ENCODE measurements around the gene EPS8. TPM values are rescaled to one million over a fixed set of nuclear protein-coding genes. Genes with fewer than 3 reads are reported as not detected.

The EPS8 gene
- total and polyA plus RNA-seq, 2 donors (not counting 1 experiment from before 2014, with no cell fraction given) = 0.76 to 0.96 TPM

GRCh38 chr12:15712823-15713660 lies 76.1 kb downstream of the EPS8 start:
- H3K27ac ChIP-seq (ENCODE audit: low read length in 2 of 2) = no peak overlapping the region
- no peaks in the 10 kb centered on the region for H3K27me3 ChIP-seq (replicated peaks in 1 of 4; ENCODE audit: control extremely low read depth in 1 of 4, control insufficient read depth in 3 of 4, insufficient read depth in 4 of 4, low read length in 3 of 4)
- CTCF ChIA-PET = no interaction called here
- H3K9ac ChIP-seq (ENCODE audit: low read length) = no peak overlapping the region
- H3K4me3 ChIP-seq (ENCODE audit: control extremely low read depth in 1 of 5, extremely low read depth in 1 of 5, insufficient read depth in 1 of 5, low read depth in 2 of 5, low read length in 4 of 5) = no peak overlapping the region
- H3K27ac Mint-ChIP-seq = no peak overlapping the region
- intact Hi-C loops (cut with micrococcal nuclease) = no loop called here
- no peaks in the 10 kb centered on the region for H3K79me2 ChIP-seq (ENCODE audit: control insufficient read depth, insufficient read depth, low read length)
- 84% methylated on average over 4 of the region's 8 CpGs for WGBS (ENCODE audit: insufficient coverage)
- no peak overlapping the region for H3K4me2 ChIP-seq (replicated peaks; ENCODE audit: low read depth, low read length, poor library complexity, severe bottlenecking)
- H3K4me3 Mint-ChIP-seq = no peak overlapping the region
- H4K20me1 ChIP-seq (ENCODE audit: control insufficient read depth, insufficient read depth, low read length, poor library complexity, severe bottlenecking) = no peaks in the 10 kb centered on the region
- no peaks in the 10 kb centered on the region for H3K4me1 Mint-ChIP-seq
- TF ChIP-seq EZH2 (IDR thresholded peaks at IDR 0.05; ENCODE audit: borderline replicate concordance, insufficient read depth, low read depth, low read length, poor library complexity, severe bottlenecking) (no peak), CTCF (IDR thresholded peaks at IDR 0.05) (no peak)
- no peaks in the 10 kb centered on the region for H3K27me3 Mint-ChIP-seq
- H2AFZ ChIP-seq (ENCODE audit: insufficient read depth, low read depth, low read length, poor library complexity, severe bottlenecking) = no peak overlapping the region
- H3K9me3 Mint-ChIP-seq (ENCODE audit: insufficient read depth) = no peaks in the 10 kb centered on the region
- no peak for ATAC-seq (ENCODE audit: low read depth)
- no peak for DNase-seq
- no peaks in the 10 kb centered on the region for H3K4me1 ChIP-seq (ENCODE audit: control insufficient read depth in 2 of 2, insufficient read depth in 2 of 2, low read length in 2 of 2)
- POLR2A ChIA-PET = no interaction called here
- no peaks in the 10 kb centered on the region for H3K36me3 ChIP-seq (replicated peaks in 1 of 2; ENCODE audit: control extremely low read depth in 1 of 2, control insufficient read depth in 1 of 2, extremely low read depth in 1 of 2, insufficient read depth in 2 of 2, low read length in 1 of 2)
- H3K9me3 ChIP-seq (ENCODE audit: control extremely low read depth in 1 of 3, control insufficient read depth in 2 of 3, insufficient read depth in 1 of 3, low read length in 2 of 3) = no peaks in the 10 kb centered on the region

GRCh38 chr12:15712160-15712559 lies 77.0 kb downstream of the EPS8 start:
- no peak overlapping the region for H3K4me3 Mint-ChIP-seq
- no peaks in the 10 kb centered on the region for H3K36me3 ChIP-seq (replicated peaks in 1 of 2; ENCODE audit: control extremely low read depth in 1 of 2, control insufficient read depth in 1 of 2, extremely low read depth in 1 of 2, insufficient read depth in 2 of 2, low read length in 1 of 2)
- intact Hi-C loops (cut with micrococcal nuclease) = no loop called here
- H3K79me2 ChIP-seq (ENCODE audit: control insufficient read depth, insufficient read depth, low read length) = no peaks in the 10 kb centered on the region
- H3K9ac ChIP-seq (ENCODE audit: low read length) = no peak overlapping the region
- H3K4me3 ChIP-seq (ENCODE audit: control extremely low read depth in 1 of 5, extremely low read depth in 1 of 5, insufficient read depth in 1 of 5, low read depth in 2 of 5, low read length in 4 of 5) = no peak overlapping the region
- no peak overlapping the region for H3K4me2 ChIP-seq (replicated peaks; ENCODE audit: low read depth, low read length, poor library complexity, severe bottlenecking)
- no peaks in the 10 kb centered on the region for H3K27me3 ChIP-seq (replicated peaks in 1 of 4; ENCODE audit: control extremely low read depth in 1 of 4, control insufficient read depth in 3 of 4, insufficient read depth in 4 of 4, low read length in 3 of 4)
- no peaks in the 10 kb centered on the region for H3K27me3 Mint-ChIP-seq
- no peaks in the 10 kb centered on the region for H3K9me3 ChIP-seq (ENCODE audit: control extremely low read depth in 1 of 3, control insufficient read depth in 2 of 3, insufficient read depth in 1 of 3, low read length in 2 of 3)
- ATAC-seq (ENCODE audit: low read depth) (no peak), DNase-seq (no peak)
- H3K27ac Mint-ChIP-seq = no peak overlapping the region
- no peaks in the 10 kb centered on the region for H4K20me1 ChIP-seq (ENCODE audit: control insufficient read depth, insufficient read depth, low read length, poor library complexity, severe bottlenecking)
- H3K4me1 ChIP-seq (ENCODE audit: control insufficient read depth in 2 of 2, insufficient read depth in 2 of 2, low read length in 2 of 2) = no peaks in the 10 kb centered on the region
- H3K27ac ChIP-seq (ENCODE audit: low read length in 2 of 2) = no peak overlapping the region
- H2AFZ ChIP-seq (ENCODE audit: insufficient read depth, low read depth, low read length, poor library complexity, severe bottlenecking) = no peak overlapping the region
- CTCF ChIA-PET = no interaction called here
- POLR2A ChIA-PET = no interaction called here
- H3K9me3 Mint-ChIP-seq (ENCODE audit: insufficient read depth) = no peaks in the 10 kb centered on the region
- H3K4me1 Mint-ChIP-seq = no peaks in the 10 kb centered on the region
- no CpG with 5 or more reads among the region's 1 CpG for WGBS (ENCODE audit: insufficient coverage)
- TF ChIP-seq CTCF (IDR thresholded peaks at IDR 0.05) = no peak
